T-helper 1 cell treated with Interleukin-12 subunit alpha and Interleukin-12 subunit beta and Interleukin-4 antibody, amounts not matched to agents 30 μg/mL and 1 μg/mL, for 36 hours (primary cell): ENCODE measurements around the gene GRIA4.

Experiments
- H3K27ac Mint-ChIP-seq: one replicate; pipeline ENCODE4 v1.8.0; 2021; ENCODE audit warnings: mild to moderate bottlenecking, mixed read lengths
- H3K27me3 Mint-ChIP-seq: one replicate; pipeline ENCODE4 v1.8.0; 2021; ENCODE audit warnings: low read depth, mixed read lengths
- H3K36me3 Mint-ChIP-seq: one replicate; pipeline ENCODE4 v1.8.0; 2021; ENCODE audit warnings: low read depth, mixed read lengths
- H3K4me1 Mint-ChIP-seq: one replicate; pipeline ENCODE4 v1.8.0; 2021; ENCODE audit warnings: low read depth, mixed read lengths
- H3K4me3 Mint-ChIP-seq: one replicate; pipeline ENCODE4 v1.8.0; 2021; ENCODE audit warnings: mild to moderate bottlenecking, moderate library complexity, mixed read lengths
- H3K9me3 Mint-ChIP-seq: one replicate; pipeline ENCODE4 v1.8.0; 2021; ENCODE audit warnings: mixed read lengths

GRIA4 gene

DNA sequence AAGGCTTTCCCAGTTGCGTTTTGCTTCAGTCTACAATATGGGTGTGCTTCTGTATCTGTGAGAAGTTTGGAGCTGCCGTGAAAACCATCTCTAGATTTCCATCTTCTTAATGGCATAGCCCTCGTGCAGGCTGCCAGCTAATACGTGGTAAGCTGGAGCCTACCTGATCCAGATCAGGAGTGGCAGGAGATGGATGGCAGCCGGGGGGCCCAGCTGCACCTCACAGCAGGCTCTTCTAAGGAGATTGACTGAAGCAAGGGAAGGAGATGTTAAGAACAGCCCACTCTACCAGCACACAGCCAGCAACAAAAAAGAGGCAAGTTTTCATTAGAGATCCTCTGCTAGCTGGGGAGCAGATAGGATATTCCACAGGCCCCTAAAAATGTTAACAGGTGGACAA is 296.6 kb downstream of the GRIA4 start:
- no peaks in the 10 kb centered on the region for H3K27me3 Mint-ChIP-seq
- no peaks in the 10 kb centered on the region for H3K9me3 Mint-ChIP-seq
- no peaks in the 10 kb centered on the region for H3K36me3 Mint-ChIP-seq
- H3K27ac Mint-ChIP-seq: no peak overlapping the region
- H3K4me3 Mint-ChIP-seq: no peak overlapping the region
- H3K4me1 Mint-ChIP-seq: no peaks in the 10 kb centered on the region

DNA sequence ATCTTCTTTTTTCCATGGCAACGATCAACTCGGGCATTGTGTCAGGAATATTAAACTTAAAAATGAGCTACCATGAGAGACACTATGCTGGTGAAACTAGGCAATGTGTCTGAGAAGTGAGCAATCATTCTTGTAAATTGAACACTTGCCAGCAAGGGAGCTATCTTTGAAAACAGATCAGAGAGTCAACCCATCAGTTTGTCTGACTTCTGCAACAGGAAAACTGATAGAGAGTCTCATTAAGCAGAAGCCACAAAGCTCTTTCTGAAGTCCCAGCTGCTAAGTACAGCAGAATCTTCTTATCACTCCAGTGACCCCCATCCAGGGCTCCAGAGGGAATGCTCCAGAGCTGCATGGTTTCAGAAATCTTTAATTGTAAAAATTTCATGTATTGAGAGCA is 297.4 kb downstream of the GRIA4 start:
- no peaks in the 10 kb centered on the region for H3K27me3 Mint-ChIP-seq
- H3K9me3 Mint-ChIP-seq: no peaks in the 10 kb centered on the region
- H3K36me3 Mint-ChIP-seq: no peaks in the 10 kb centered on the region
- no peak overlapping the region for H3K4me3 Mint-ChIP-seq
- H3K27ac Mint-ChIP-seq: no peak overlapping the region
- H3K4me1 Mint-ChIP-seq: no peaks in the 10 kb centered on the region

DNA sequence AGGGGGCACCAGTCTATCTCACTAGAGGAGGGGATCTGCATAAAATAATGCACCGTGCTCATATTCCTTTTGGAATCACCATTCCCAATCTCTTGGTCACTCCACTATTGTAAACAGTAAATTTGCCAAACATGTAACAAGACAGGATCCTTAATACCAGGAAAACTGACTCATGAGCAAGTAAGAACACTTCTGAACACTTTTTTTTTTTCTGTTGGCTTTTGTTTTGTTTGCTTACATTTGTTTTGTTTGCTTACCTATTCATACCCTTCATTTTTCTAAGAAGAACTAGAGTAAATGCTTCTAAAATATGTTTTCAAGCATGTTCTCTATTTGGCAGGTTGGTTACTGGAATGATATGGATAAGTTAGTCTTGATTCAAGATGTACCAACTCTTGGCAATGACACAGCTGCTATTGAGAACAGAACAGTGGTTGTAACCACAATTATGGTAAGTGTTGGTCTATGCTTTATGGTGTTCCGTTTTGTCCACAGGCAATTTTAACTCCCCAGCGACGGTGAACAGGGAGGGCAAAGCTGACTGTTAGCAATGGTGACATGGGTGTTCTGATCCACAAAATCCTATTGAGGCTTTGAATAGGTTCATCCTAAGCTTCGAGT is 300.3 kb downstream of the GRIA4 start:
- Mint-ChIP-seq H3K4me3 (no peak overlapping the region), H3K27ac (no peak overlapping the region), H3K9me3 (no peaks in the 10 kb centered on the region), H3K36me3 (no peaks in the 10 kb centered on the region), H3K27me3 (no peaks in the 10 kb centered on the region), H3K4me1 (no peaks in the 10 kb centered on the region)

- Mint-ChIP-seq H3K4me3 (no peak overlapping the region), H3K36me3 (no peaks in the 10 kb centered on the region), H3K9me3 (no peaks in the 10 kb centered on the region), H3K4me1 (no peaks in the 10 kb centered on the region), H3K27me3 (no peaks in the 10 kb centered on the region), H3K27ac (no peak overlapping the region)
Measured at GRCh38 chr11:105911454-105911853, 301.6 kb downstream of the GRIA4 start.

DNA sequence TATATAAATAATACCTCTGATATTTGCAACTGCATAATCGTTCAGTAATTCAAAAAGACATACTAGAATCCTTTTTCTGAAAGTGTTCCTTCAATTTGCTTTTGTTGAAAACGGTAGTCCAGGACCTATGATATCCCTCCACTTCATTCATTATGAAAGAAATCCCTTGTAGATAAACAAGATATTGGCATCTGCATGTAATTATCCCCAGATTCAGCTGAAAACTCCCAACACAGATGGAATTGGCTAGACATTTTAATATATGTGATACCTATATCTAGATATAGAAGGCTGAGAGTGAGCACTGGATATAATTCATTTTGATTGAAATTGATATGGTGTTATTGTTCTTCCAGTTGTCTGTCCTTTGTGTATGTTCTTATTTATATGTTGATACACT is 302.8 kb downstream of the GRIA4 start:
- H3K4me1 Mint-ChIP-seq: no peaks in the 10 kb centered on the region
- H3K4me3 Mint-ChIP-seq: no peak overlapping the region
- no peaks in the 10 kb centered on the region for H3K9me3 Mint-ChIP-seq
- H3K27ac Mint-ChIP-seq: no peak overlapping the region
- H3K36me3 Mint-ChIP-seq: no peaks in the 10 kb centered on the region
- H3K27me3 Mint-ChIP-seq: no peaks in the 10 kb centered on the region

GRCh38 chr11:105915021-105915420 is 305.1 kb downstream of the GRIA4 start:
- Mint-ChIP-seq H3K27ac (no peak overlapping the region), H3K4me1 (no peaks in the 10 kb centered on the region), H3K36me3 (no peaks in the 10 kb centered on the region), H3K27me3 (no peaks in the 10 kb centered on the region), H3K4me3 (no peak overlapping the region), H3K9me3 (no peaks in the 10 kb centered on the region)

DNA sequence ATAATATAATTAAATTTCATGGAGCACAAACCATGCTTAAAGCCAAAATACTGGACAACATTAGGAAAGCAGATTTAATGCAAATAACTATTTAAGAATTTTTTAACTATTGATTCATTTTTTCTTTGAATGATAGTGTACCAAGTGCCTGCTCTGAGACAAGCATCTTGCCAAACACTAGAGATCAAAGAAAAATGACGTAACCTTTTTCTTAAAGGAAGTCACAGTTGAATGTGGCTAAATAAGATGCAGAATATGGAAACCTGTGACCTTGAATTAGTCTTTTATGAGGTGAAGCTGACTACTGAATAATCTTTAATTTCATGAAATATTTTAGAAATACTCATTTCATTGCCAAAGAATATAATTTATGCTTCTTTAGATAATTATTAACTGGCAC is 308.2 kb downstream of the GRIA4 start:
- Mint-ChIP-seq H3K4me1 (no peaks in the 10 kb centered on the region), H3K36me3 (no peaks in the 10 kb centered on the region), H3K27ac (no peak overlapping the region), H3K4me3 (no peak overlapping the region), H3K9me3 (no peaks in the 10 kb centered on the region), H3K27me3 (no peaks in the 10 kb centered on the region)

DNA sequence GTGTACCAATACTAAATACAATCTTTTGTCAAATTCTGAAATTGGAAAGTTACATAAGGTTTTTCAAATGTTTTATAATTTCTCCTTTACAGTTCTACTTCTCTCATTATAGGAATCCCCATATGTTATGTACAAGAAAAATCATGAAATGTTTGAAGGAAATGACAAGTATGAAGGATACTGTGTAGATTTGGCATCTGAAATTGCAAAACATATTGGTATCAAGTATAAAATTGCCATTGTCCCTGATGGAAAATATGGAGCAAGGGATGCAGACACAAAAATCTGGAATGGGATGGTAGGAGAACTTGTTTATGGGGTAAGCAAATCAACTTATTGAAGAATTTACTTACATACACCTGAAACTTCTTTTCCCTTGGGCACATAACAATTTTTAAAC is 308.7 kb downstream of the GRIA4 start:
- no peak overlapping the region for H3K27ac Mint-ChIP-seq
- H3K36me3 Mint-ChIP-seq: no peaks in the 10 kb centered on the region
- H3K4me3 Mint-ChIP-seq: no peak overlapping the region
- H3K4me1 Mint-ChIP-seq: no peaks in the 10 kb centered on the region
- no peaks in the 10 kb centered on the region for H3K9me3 Mint-ChIP-seq
- H3K27me3 Mint-ChIP-seq: no peaks in the 10 kb centered on the region

DNA sequence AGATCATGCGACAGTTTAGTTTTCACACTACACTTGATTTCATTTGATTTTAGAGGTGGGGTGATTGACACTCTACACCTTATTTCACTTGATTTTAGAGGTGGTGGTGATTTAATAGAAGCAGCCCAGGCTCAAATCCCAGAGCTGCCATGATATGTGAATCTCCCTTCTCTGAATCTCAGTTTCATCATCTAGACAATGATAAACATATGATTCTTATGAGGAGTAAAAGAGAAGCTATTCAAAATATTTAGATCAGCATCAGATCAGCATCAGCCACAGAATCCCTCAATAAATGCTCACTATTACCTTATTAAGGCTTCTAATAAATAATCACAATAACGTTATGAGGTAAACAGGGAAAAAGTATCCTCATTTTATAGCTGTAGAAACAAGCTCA is 313.4 kb downstream of the GRIA4 start:
- H3K27me3 Mint-ChIP-seq: no peaks in the 10 kb centered on the region
- H3K27ac Mint-ChIP-seq: no peak overlapping the region
- no peaks in the 10 kb centered on the region for H3K9me3 Mint-ChIP-seq
- H3K4me1 Mint-ChIP-seq: no peaks in the 10 kb centered on the region
- no peaks in the 10 kb centered on the region for H3K36me3 Mint-ChIP-seq
- H3K4me3 Mint-ChIP-seq: no peak overlapping the region

DNA sequence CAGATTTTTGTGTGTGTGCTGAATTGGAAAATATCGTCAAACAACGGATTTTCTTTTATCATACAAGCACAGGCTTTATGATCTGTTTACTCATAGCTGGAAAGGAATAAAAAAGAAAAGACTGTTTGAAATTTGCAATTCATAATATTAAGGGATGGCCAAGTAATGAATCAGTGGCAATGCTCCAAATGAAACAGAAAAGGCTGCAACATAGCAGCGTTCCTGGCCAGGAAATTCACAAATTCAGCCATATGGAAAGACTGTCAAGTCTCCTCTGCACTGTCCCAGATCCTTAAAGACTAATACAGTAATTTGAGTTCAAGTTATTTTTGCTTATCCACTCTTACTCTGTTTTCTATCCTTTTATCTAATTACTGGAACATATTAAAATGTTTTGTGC is 313.9 kb downstream of the GRIA4 start:
- H3K27ac Mint-ChIP-seq: no peak overlapping the region
- no peaks in the 10 kb centered on the region for H3K9me3 Mint-ChIP-seq
- H3K4me3 Mint-ChIP-seq: no peak overlapping the region
- H3K27me3 Mint-ChIP-seq: no peaks in the 10 kb centered on the region
- no peaks in the 10 kb centered on the region for H3K36me3 Mint-ChIP-seq
- H3K4me1 Mint-ChIP-seq: no peaks in the 10 kb centered on the region

GRCh38 chr11:105929084-105929955 is 319.4 kb downstream of the GRIA4 start:
- no peak overlapping the region for H3K27ac Mint-ChIP-seq
- H3K4me3 Mint-ChIP-seq: no peak overlapping the region
- H3K27me3 Mint-ChIP-seq: no peaks in the 10 kb centered on the region
- no peaks in the 10 kb centered on the region for H3K36me3 Mint-ChIP-seq
- no peaks in the 10 kb centered on the region for H3K4me1 Mint-ChIP-seq
- H3K9me3 Mint-ChIP-seq: no peaks in the 10 kb centered on the region

DNA sequence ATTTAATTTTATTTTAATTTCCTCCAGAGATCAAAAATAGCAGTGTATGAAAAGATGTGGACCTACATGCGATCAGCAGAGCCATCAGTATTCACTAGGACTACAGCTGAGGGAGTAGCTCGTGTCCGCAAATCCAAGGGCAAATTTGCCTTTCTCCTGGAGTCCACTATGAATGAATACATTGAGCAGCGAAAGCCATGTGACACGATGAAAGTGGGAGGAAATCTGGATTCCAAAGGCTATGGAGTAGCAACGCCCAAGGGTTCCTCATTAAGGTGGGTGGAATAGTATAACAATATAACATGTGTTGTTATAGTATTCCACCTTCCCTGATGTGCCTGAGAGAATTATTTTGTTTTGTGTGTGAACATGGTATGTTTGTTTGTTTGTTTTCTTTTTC is 323.8 kb downstream of the GRIA4 start:
- H3K9me3 Mint-ChIP-seq: no peaks in the 10 kb centered on the region
- H3K27ac Mint-ChIP-seq: no peak overlapping the region
- no peak overlapping the region for H3K4me3 Mint-ChIP-seq
- no peaks in the 10 kb centered on the region for H3K4me1 Mint-ChIP-seq
- no peaks in the 10 kb centered on the region for H3K36me3 Mint-ChIP-seq
- no peaks in the 10 kb centered on the region for H3K27me3 Mint-ChIP-seq

GRCh38 chr11:105935791-105936190 is 325.9 kb downstream of the GRIA4 start:
- H3K27ac Mint-ChIP-seq: no peak overlapping the region
- H3K27me3 Mint-ChIP-seq: peaks cover 4% of the 10 kb centered on the region
- no peak overlapping the region for H3K4me3 Mint-ChIP-seq
- H3K36me3 Mint-ChIP-seq: no peaks in the 10 kb centered on the region
- H3K9me3 Mint-ChIP-seq: no peaks in the 10 kb centered on the region
- H3K4me1 Mint-ChIP-seq: no peaks in the 10 kb centered on the region

GRCh38 chr11:105937331-105937730 is 327.5 kb downstream of the GRIA4 start:
- no peaks in the 10 kb centered on the region for H3K9me3 Mint-ChIP-seq
- no peak overlapping the region for H3K27ac Mint-ChIP-seq

DNA sequence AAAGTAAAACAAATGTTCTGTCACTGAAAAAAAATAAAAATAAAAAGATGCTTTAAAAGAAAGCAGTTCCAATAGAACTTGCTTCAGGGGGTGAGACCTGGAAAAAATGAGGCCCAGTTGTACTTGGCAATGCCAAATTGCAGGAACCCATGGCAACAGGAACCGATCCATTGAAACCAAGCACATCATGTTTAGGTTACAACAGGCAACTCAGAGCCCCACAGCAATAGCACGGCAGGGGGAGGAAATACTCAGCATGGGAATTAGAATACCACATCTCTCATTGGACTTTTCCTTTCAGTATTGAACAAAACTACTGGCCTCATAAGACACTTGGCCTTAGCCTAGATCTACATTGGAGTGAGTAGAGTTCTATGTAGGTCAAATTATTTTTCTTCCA is 327.9 kb downstream of the GRIA4 start:
- Mint-ChIP-seq H3K27me3 (peaks cover 4% of the 10 kb centered on the region), H3K4me1 (no peaks in the 10 kb centered on the region), H3K36me3 (no peaks in the 10 kb centered on the region), H3K4me3 (no peak overlapping the region), H3K27ac (no peak overlapping the region), H3K9me3 (no peaks in the 10 kb centered on the region)

More at GRCh38 chr11:105937331-105937730, 327.5 kb downstream of the GRIA4 start:
- Mint-ChIP-seq H3K36me3 (no peaks in the 10 kb centered on the region), H3K4me3 (no peak overlapping the region), H3K27me3 (peaks cover 4% of the 10 kb centered on the region), H3K4me1 (no peaks in the 10 kb centered on the region)
